ENCODE measurements around the gene GAL3ST2.
A peak's percentile ranks its signal among the peaks of the same experiment; 100 is the strongest.

GAL3ST2 gene

GRCh38 chr2:241733391-241734207 lies 43.0 kb upstream of the GAL3ST2 start:
- TF ChIP-seq, protein P1, sequence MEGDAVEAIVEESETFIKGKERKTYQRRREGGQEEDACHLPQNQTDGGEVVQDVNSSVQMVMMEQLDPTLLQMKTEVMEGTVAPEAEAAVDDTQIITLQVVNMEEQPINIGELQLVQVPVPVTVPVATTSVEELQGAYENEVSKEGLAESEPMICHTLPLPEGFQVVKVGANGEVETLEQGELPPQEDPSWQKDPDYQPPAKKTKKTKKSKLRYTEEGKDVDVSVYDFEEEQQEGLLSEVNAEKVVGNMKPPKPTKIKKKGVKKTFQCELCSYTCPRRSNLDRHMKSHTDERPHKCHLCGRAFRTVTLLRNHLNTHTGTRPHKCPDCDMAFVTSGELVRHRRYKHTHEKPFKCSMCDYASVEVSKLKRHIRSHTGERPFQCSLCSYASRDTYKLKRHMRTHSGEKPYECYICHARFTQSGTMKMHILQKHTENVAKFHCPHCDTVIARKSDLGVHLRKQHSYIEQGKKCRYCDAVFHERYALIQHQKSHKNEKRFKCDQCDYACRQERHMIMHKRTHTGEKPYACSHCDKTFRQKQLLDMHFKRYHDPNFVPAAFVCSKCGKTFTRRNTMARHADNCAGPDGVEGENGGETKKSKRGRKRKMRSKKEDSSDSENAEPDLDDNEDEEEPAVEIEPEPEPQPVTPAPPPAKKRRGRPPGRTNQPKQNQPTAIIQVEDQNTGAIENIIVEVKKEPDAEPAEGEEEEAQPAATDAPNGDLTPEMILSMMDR (IDR thresholded peaks at IDR 0.05; ENCODE audit: control extremely low read depth, extremely low read depth, low read depth, missing control alignments), result no peak
- ChIA-PET CTCF (interaction anchor here (0.8 to 5.4 kb wide), 10 partner anchors 8 to 882 kb away, joined by 3 to 39 read pairs (median 3); partner anchors contain the start of gene ING5), POLR2A (interaction anchor here (1.8 kb wide), 1 partner anchor 9 kb away, joined by 5 read pairs; no protein-coding TSS in a partner anchor)
- no peak for DNase-seq (ENCODE audit: extremely low spot score)

DNA sequence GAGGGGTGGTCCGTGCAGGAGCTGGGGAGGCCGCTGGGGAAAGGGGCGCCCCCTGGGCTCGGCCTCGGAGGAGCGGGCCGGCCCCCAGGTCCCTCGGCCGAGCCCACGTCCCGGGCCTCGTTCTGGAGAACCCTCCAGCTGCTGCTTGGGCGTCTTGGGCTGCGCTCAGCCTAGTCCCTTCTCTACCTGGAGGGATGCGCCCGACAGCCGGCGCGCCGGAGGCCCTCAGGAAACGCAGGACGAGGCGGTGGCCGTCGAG lies 42.5 kb upstream of the GAL3ST2 start:
- POLR2A ChIA-PET, result interaction anchor here (0.8 to 1.8 kb wide), 2 partner anchors 9 to 32 kb away, joined by 3 to 5 read pairs; partner anchors contain the start of gene ING5
- CTCF ChIA-PET, result interaction anchor here (0.8 to 5.4 kb wide), 10 partner anchors 8 to 883 kb away, joined by 3 to 39 read pairs (median 3); partner anchors contain the start of gene ING5
- DNase-seq (ENCODE audit: extremely low spot score), result no peak
- TF ChIP-seq, protein P1 (IDR thresholded peaks at IDR 0.05; ENCODE audit: control extremely low read depth, extremely low read depth, low read depth, missing control alignments), result no peak

- CTCF ChIA-PET, result interaction anchor here (1.1 to 5.4 kb wide), 8 partner anchors 9 to 883 kb away, joined by 3 to 39 read pairs (median 4); partner anchors contain the start of gene ING5
- TF ChIP-seq, protein P1 (IDR thresholded peaks at IDR 0.05; ENCODE audit: control extremely low read depth, extremely low read depth, low read depth, missing control alignments), result no peak
- DNase-seq (ENCODE audit: extremely low spot score), result peak; percentile 98
- POLR2A ChIA-PET, result interaction anchor here (0.7 to 1.8 kb wide), 3 partner anchors 10 to 376 kb away, joined by 3 to 5 read pairs (median 3); partner anchors contain the start of gene ING5
These were observed 42.0 kb upstream of the GAL3ST2 start, which contains the start of gene D2HGDH for GRCh38 chr2:241734467-241735208. D2HGDH (plus strand) TSS chr2:241734630; CDS start chr2:241735225, 595 bp downstream.

- ChIA-PET POLR2A (no interaction called here), CTCF (interaction anchor here (1.0 kb wide), 1 partner anchor 142 kb away, joined by 3 read pairs; no protein-coding TSS in a partner anchor)
- DNase-seq (ENCODE audit: extremely low spot score), result no peak
- TF ChIP-seq, protein P1 (IDR thresholded peaks at IDR 0.05; ENCODE audit: control extremely low read depth, extremely low read depth, low read depth, missing control alignments), result no peak
These were observed 40.5 kb upstream of the GAL3ST2 start for GRCh38 chr2:241736111-241736510.

DNA sequence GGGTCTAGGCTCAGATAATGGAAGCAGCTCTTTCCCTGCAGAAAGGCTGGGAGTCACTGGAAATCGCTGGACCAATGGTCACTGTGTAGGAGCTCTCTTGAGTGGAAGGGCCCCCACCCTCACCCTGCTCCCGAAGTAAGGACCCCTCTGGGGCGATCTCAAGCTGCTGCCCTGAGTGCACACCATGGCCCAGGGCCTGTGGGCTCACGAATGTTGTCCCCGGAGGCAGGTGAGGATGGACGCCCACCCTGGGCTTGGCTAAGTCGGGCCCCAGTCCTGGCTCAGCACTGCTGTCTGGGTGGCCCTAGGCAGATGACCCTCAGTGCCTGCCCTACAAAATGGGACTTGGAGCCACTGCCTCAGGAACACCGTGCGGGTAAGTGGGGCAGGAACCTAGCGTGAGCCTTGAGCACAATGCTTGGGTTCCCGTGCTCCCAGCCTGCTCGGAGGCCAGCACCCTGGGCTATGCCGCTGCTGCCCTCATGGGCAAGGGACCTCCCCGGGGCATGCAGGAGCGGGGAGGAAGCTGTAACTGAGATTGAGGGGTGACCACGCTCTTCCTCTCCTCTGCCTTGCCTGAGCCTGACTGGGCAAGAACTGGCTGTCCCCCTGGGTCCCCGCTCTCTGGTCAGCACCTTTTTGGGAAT lies 38.5 kb upstream of the GAL3ST2 start:
- no peak for DNase-seq (ENCODE audit: extremely low spot score)
- POLR2A ChIA-PET, result no interaction called here
- TF ChIP-seq, protein P1 (IDR thresholded peaks at IDR 0.05; ENCODE audit: control extremely low read depth, extremely low read depth, low read depth, missing control alignments), result no peak
- CTCF ChIA-PET, result no interaction called here

DNA sequence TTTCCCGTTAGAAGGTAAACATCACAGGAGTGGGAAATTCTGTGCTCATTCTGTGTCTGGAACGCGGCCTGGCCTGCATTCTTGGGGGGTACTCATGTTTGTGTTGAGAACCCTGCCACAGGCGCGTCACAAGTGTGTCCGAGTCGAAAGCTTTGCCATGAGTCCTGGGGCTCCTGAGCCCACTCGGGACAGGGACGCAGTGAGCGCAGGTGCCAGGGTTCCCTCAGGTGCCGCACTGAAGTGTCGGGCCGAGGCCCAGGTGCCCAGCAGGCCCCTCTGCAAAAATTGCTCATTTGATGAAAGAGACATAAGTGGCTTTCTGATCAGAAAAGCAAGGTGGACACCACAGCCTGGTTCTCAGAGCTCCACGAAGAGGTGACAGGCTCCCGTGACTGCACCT lies 37.4 kb upstream of the GAL3ST2 start:
- DNase-seq (ENCODE audit: extremely low spot score), result no peak
- ChIA-PET POLR2A (no interaction called here), CTCF (interaction anchor here (1.3 kb wide), 1 partner anchor 139 kb away, joined by 5 read pairs; no protein-coding TSS in a partner anchor)
- TF ChIP-seq, protein P1 (IDR thresholded peaks at IDR 0.05; ENCODE audit: control extremely low read depth, extremely low read depth, low read depth, missing control alignments), result no peak
